K562 (cell line): ENCODE data around the gene ZDHHC14. TPM values are rescaled to one million over a fixed set of nuclear protein-coding genes. Genes with fewer than 3 reads are reported as not detected.

Source experiments
- ATAC-seq: fragments of 200-7000 bp; cut with Tn5 transposase; 3 replicates; pipeline ENCODE4 v1.9.1; 2020; ENCODE audit warnings: moderate library complexity
- BruUV-seq: library from RNA; stranded (reverse); fragments of 400-500 nt; replicated peaks from 2 replicates; lab custom pipeline; 2021; lab: Mats Ljungman, UMichigan
- CTCF ChIA-PET: fragments of 300-600 bp; formaldehyde crosslinking; extraction: SDS; loops from one replicate; lab custom pipeline; 2021; ENCODE audit warnings: low intra/inter-chr PET ratio; lab: Yijun Ruan, JAX
- POLR2A ChIA-PET: fragments of 300-600, 350-650 bp; sonication (Branson Sonifier 250); formaldehyde crosslinking; extraction: SDS; loops from one replicate; lab custom pipeline; 2021; ENCODE audit warnings: antibody characterized with exemption, inconsistent platforms; lab: Yijun Ruan, JAX
- DNase-seq, 4 experiments: peaks; one replicate each; pipeline versions ENCODE4 v3.0.0 to v3.0.0-alpha.2; 2011 to 2018; ENCODE audit warnings: low spot score in 3 of 4, mixed read lengths in 3 of 4; ENCODE audit errors: extremely low read depth in 1 of 4
- FAIRE-seq: peaks from 2 replicates; lab custom pipeline; 2011; peaks lifted over from hg19 to GRCh38; lab: Jason Lieb, UNC
- H2AFZ ChIP-seq: 2 replicates; pipeline ENCODE4 v1.6.0; 2011; ENCODE audit warnings: low read depth, low read length, control low read depth, inconsistent platforms
- H3K27ac ChIP-seq: fragments of 200-600 bp; 3 replicates; pipeline ENCODE4 v1.8.0; 2011; ENCODE audit warnings: low read depth, mild to moderate bottlenecking, control low read depth, inconsistent platforms, low read length, moderate library complexity, mixed read lengths; ENCODE audit errors: extremely low read depth
- H3K27me3 ChIP-seq, 2 experiments: fragments of 300-600 bp in 1 of 2; 2 replicates in 1 of 2; 3 replicates in 1 of 2; pipeline versions ENCODE4 v1.6.0 to v1.8.0; 2011; ENCODE audit warnings: inconsistent platforms in 2 of 2, low read length in 2 of 2, mild to moderate bottlenecking in 1 of 2, mixed read lengths in 1 of 2, moderate library complexity in 1 of 2; ENCODE audit not compliant: control insufficient read depth in 2 of 2, insufficient read depth in 2 of 2
- H3K36me3 ChIP-seq: fragments of 300-600 bp; 3 replicates; pipeline ENCODE4 v1.8.0; 2011; ENCODE audit warnings: mild to moderate bottlenecking, low read length, inconsistent platforms; ENCODE audit not compliant: control insufficient read depth, insufficient read depth
- H3K4me1 ChIP-seq, 2 experiments: fragments of 200-600 bp in 1 of 2; replicated peaks in 1 of 2; 2 replicates in 1 of 2; 3 replicates in 1 of 2; pipeline versions ENCODE4 v1.5.1 to v1.8.0; 2011; ENCODE audit warnings: inconsistent platforms in 2 of 2, low read length in 2 of 2, mild to moderate bottlenecking in 1 of 2, mixed read lengths in 1 of 2, moderate library complexity in 1 of 2; ENCODE audit not compliant: control insufficient read depth in 2 of 2, insufficient read depth in 2 of 2
- H3K4me2 ChIP-seq: 2 replicates; pipeline ENCODE4 v1.6.1; 2011; ENCODE audit warnings: low read length, control low read depth, inconsistent platforms, mixed read lengths; ENCODE audit not compliant: insufficient read depth
- H3K4me3 ChIP-seq: fragments of 200-600 bp; sonication (generic), shearing (Covaris generic); 2 replicates; pipeline ENCODE4 v1.5.1; 2016; ENCODE audit warnings: control low read depth, inconsistent platforms
- H3K79me2 ChIP-seq: fragments of 200-600 bp; 3 replicates; pipeline ENCODE4 v1.8.0; 2011; ENCODE audit warnings: low read length, inconsistent platforms; ENCODE audit not compliant: control insufficient read depth, insufficient read depth
- H3K9ac ChIP-seq, 2 experiments: 2 replicates each; pipeline versions ENCODE4 v1.6.0 to v1.6.1; 2011; ENCODE audit warnings: low read depth in 2 of 2, low read length in 2 of 2, control low read depth in 1 of 2, inconsistent platforms in 1 of 2, mild to moderate bottlenecking in 1 of 2, mixed read lengths in 1 of 2; ENCODE audit not compliant: insufficient read depth in 1 of 2
- H3K9me1 ChIP-seq: one replicate; pipeline ENCODE4 v1.6.0; 2011; ENCODE audit warnings: inconsistent platforms, mild to moderate bottlenecking, low read length, moderate library complexity; ENCODE audit not compliant: control insufficient read depth, insufficient read depth
- H3K9me3 ChIP-seq: replicated peaks from 2 replicates; pipeline ENCODE4 v1.5.1; 2011; ENCODE audit warnings: low read depth, low read length, inconsistent platforms; ENCODE audit not compliant: control insufficient read depth, insufficient read depth
- H4K20me1 ChIP-seq: replicated peaks from 2 replicates; pipeline ENCODE4 v1.6.1; 2011; ENCODE audit warnings: low read length, inconsistent platforms, mixed read lengths; ENCODE audit not compliant: control insufficient read depth, insufficient read depth
- BHLHE40 ChIP-seq: IDR thresholded peaks from 2 replicates; pipeline ENCODE4 v1.6.1; 2011; ENCODE audit warnings: low read length, improper control_type of control experiment
- CBX2 ChIP-seq: fragments of 200-600 bp; sonication (generic); IDR thresholded peaks from one replicate; pipeline ENCODE4 v1.6.1; 2012; ENCODE audit warnings: mild to moderate bottlenecking, low read length, inconsistent platforms; ENCODE audit not compliant: insufficient read depth, poor library complexity, severe bottlenecking
- CBX5 ChIP-seq: IDR thresholded peaks from 2 replicates; pipeline ENCODE4 v1.6.1; 2014; ENCODE audit warnings: low read depth, borderline replicate concordance
- MAFG ChIP-seq: fragments of 450-650 bp; conservative IDR thresholded peaks from 2 replicates; pipeline ENCODE4 v1.6.1; 2016; ENCODE audit warnings: missing genetic modification characterization, missing compliant biosample characterization
- MCM2 ChIP-seq: fragments of 450-650 bp; IDR thresholded peaks from 2 replicates; pipeline ENCODE4 v1.6.1; 2017; ENCODE audit warnings: low read depth, mild to moderate bottlenecking
- NRF1 ChIP-seq, 2 experiments: fragments of 450-650 bp; IDR thresholded peaks in 1 of 2; conservative IDR thresholded peaks in 1 of 2; 2 replicates each; pipeline ENCODE4 v1.6.1; 2014; ENCODE audit warnings: mild to moderate bottlenecking in 2 of 2
- RBM25 ChIP-seq: fragments of 200-400 bp; formaldehyde crosslinking; IDR thresholded peaks from 2 replicates; pipeline ENCODE4 v1.6.1; 2018; ENCODE audit warnings: low read length, low read depth, moderate library complexity; ENCODE audit not compliant: severe bottlenecking
- RCOR1 ChIP-seq, 2 experiments: IDR thresholded peaks; 2 replicates each; pipeline ENCODE4 v1.6.1; 2012; ENCODE audit warnings: low read depth in 2 of 2, low read length in 2 of 2, borderline replicate concordance in 1 of 2, improper control_type of control experiment in 1 of 2
- SAFB ChIP-seq: fragments of 200-400 bp; formaldehyde crosslinking; IDR thresholded peaks from 2 replicates; pipeline ENCODE4 v1.6.1; 2017; ENCODE audit warnings: low read depth, low read length, borderline replicate concordance
- SNIP1 ChIP-seq: fragments of 450-650 bp; IDR thresholded peaks from 2 replicates; pipeline ENCODE4 v1.7.1; 2017; ENCODE audit warnings: low read depth, mild to moderate bottlenecking
- SUPT5H ChIP-seq: fragments of 450-650 bp; IDR thresholded peaks from 2 replicates; pipeline ENCODE4 v1.6.1; 2016
- YBX1 ChIP-seq: fragments of 450-650 bp; IDR thresholded peaks from 2 replicates; pipeline ENCODE4 v1.7.1; 2016; ENCODE audit warnings: mild to moderate bottlenecking
- ZNF140 ChIP-seq: fragments of 250-450 bp; sonication (Bioruptor Pico); IDR thresholded peaks from 2 replicates; pipeline ENCODE4 v1.8.0; 2021; ENCODE audit warnings: moderate library complexity, mild to moderate bottlenecking, inconsistent platforms
- ZNF143 ChIP-seq: sonication (generic); formaldehyde crosslinking; IDR thresholded peaks from 2 replicates; pipeline ENCODE4 v1.9.0; 2022; ENCODE audit warnings: mild to moderate bottlenecking, missing genetic modification reagents
- WGBS: fragments of 100-300 bp; shearing (Covaris generic); methylation state at CpG from one replicate; pipeline ENCODE4 v1.1.6; 2016; ENCODE audit warnings: low coverage, mixed read lengths; ENCODE audit not compliant: insufficient coverage; ENCODE audit errors: missing lambda C conversion rate; 5-methylcytosine and 5-hydroxymethylcytosine counted together
- in situ Hi-C: fragments of 300-500 bp; cut with MboI; formaldehyde crosslinking; loops from 4 replicates; pipeline ENCODE4 v1.15.0; 2018; ENCODE audit warnings: inconsistent platforms, mixed read lengths
- intact Hi-C: fragments of 100-400 bp; cut with micrococcal nuclease; formaldehyde crosslinking; loops from 2 replicates; pipeline ENCODE4 v1.14.2; 2022
- polyA plus RNA-seq, 8 experiments: library from polyadenylated mRNA; depleted of rRNA in 4 of 8; stranded (reverse) in 5 of 8; unstranded in 3 of 8; fragments of >200 nt; fragmentation: Nextera tagmentation in 2 of 8; fragmentation: Illumina TruSeq in 1 of 8; extraction: Ambion mirVana in 2 of 8; extraction: Trizol in 1 of 8; gene quantifications; 2 replicates each; pipeline versions ENCODE4 v1.2.1 to v1.2.3, GENCODE V29; 2011 to 2014; ENCODE audit warnings: inconsistent platforms in 1 of 8, missing spikeins in 1 of 8
- total RNA-seq, 7 experiments: library from RNA; depleted of rRNA in 6 of 7; stranded (reverse); fragments of >200 nt in 6 of 7; fragmentation: Illumina TruSeq in 2 of 7; extraction: Trizol in 2 of 7; gene quantifications; 2 replicates each; pipeline versions ENCODE4 v1.2.1 to v1.2.3, GENCODE V29; 2011 to 2021; ENCODE audit warnings: low replicate concordance in 1 of 7
- TF ChIP-seq, protein P1 (sequence below), 2 experiments: fragments of 450-650 bp in 1 of 2; sonication (generic) in 1 of 2; formaldehyde crosslinking in 1 of 2; IDR thresholded peaks in 1 of 2; conservative IDR thresholded peaks in 1 of 2; 2 replicates each; pipeline versions ENCODE4 v1.6.1 to v1.8.1; 2016 to 2023; ENCODE audit warnings: mild to moderate bottlenecking in 2 of 2, moderate library complexity in 2 of 2, inconsistent platforms in 1 of 2, missing genetic modification reagents in 1 of 2
- TF ChIP-seq, protein P2 (sequence below): IDR thresholded peaks from 3 replicates; pipeline ENCODE4 v1.6.1; 2011; ENCODE audit warnings: borderline replicate concordance, mild to moderate bottlenecking; ENCODE audit not compliant: insufficient read length, insufficient read depth

Gene ZDHHC14
- total and polyA plus RNA-seq, 9 of the 15 experiments (the other 6 are each of a cell fraction or from before 2014, with no cell fraction given): 0.92 to 23.1 (median 13.8) TPM

DNA sequence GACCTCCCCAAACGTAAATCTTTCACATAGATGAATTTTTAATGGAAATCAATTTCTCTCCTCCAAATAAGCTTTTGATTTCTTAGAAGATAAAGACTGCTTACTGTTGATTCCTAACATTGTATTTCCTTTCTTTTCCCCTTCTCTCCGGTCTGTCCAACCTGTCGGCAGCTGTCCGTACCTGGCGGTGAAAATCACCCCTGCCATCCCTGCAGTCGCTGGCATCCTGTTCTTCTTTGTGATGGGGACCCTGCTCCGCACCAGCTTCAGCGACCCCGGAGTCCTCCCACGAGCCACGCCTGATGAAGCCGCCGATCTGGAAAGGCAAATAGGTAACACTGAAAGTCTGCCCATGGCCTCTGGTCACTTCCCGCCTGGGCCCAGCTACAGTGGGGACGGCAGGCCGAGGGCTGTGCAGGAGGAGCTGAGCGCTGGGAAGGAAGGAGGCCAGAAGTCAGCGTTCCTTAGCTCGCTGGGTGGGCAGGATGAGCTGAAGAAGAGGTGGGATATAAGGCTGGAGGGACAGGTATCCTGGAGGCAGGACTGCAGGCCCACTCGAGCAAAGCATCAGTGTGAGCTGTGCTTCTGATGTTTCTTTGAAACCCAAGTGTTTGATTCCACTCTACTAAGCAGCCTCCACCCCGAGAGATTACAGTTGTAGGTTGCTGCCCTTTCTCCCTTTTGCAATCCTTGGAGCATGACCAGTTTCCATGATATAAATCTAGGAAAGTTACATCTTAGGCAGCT is 161.6 kb downstream of the ZDHHC14 start (continued):
- TF ChIP-seq, protein P1, sequence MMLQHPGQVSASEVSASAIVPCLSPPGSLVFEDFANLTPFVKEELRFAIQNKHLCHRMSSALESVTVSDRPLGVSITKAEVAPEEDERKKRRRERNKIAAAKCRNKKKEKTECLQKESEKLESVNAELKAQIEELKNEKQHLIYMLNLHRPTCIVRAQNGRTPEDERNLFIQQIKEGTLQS (IDR thresholded peaks at IDR 0.05): no peak
- TF ChIP-seq, protein P1 (CRISPR knock-in tag; conservative IDR thresholded peaks at IDR 0.05): no peak
- TF ChIP-seq ZNF140 (no peak), NRF1 (conservative IDR thresholded peaks at IDR 0.05 in 1 of 2, IDR thresholded peaks at IDR 0.05 in 1 of 2) (no peak), YBX1 (no peak), SUPT5H (no peak), CBX2 (no peak)
- TF ChIP-seq, protein P2, sequence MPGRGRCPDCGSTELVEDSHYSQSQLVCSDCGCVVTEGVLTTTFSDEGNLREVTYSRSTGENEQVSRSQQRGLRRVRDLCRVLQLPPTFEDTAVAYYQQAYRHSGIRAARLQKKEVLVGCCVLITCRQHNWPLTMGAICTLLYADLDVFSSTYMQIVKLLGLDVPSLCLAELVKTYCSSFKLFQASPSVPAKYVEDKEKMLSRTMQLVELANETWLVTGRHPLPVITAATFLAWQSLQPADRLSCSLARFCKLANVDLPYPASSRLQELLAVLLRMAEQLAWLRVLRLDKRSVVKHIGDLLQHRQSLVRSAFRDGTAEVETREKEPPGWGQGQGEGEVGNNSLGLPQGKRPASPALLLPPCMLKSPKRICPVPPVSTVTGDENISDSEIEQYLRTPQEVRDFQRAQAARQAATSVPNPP: no peak

DNA sequence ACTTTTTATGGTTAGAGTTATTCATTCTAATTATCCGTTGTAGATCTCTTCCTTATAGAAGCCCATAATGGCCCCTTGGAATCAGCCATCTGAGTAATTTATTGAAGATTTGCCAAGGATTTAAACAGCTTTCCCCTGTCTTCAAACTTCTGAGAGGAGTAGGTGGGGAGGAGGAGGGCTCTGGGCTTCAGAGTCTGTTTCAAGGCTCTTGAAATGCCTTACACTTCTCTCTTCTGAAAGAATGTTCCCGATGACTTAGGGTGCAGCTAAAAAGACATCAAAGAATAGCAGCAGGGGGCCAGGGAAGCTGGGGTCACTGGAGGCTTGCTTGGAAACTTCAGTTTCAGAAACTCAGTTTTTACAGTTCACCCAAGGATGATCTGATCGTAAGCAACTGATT is 165.3 kb downstream of the ZDHHC14 start:
- WGBS: 54% methylated on average over 3 of the region's 3 CpGs
- ChIA-PET CTCF (no interaction called here), POLR2A (interaction anchor here (0.9 to 1.3 kb wide), 3 partner anchors 9 to 25 kb away, joined by 3 read pairs; no protein-coding TSS in a partner anchor)
- H2AFZ ChIP-seq: no peak overlapping the region
- H3K27me3 ChIP-seq: no peaks in the 10 kb centered on the region
- no peaks in the 10 kb centered on the region for H3K79me2 ChIP-seq
- peaks cover 0 to 3% of the 10 kb centered on the region in 2 experiments; a peak in 1 of 5 replicates for H3K4me1 ChIP-seq
- in situ Hi-C loops: no loop called here
- H3K4me3 ChIP-seq: no peak overlapping the region
- no peaks in the 10 kb centered on the region for H3K9me1 ChIP-seq
- H3K27ac ChIP-seq: no peak overlapping the region
- intact Hi-C loops: no loop called here
- H3K9ac ChIP-seq: no peak overlapping the region
- no peak for FAIRE-seq
- H3K4me2 ChIP-seq: no peak overlapping the region
- no peak for TF ChIP-seq MAFG
- no peak for TF ChIP-seq ZNF143 (CRISPR knock-in tag)
- TF ChIP-seq RCOR1 (IDR thresholded peaks at IDR 0.05; ENCODE audit: borderline replicate concordance in 1 of 2, low read depth in 2 of 2, low read length in 2 of 2): no peak
- no peak for TF ChIP-seq CBX5
- no peak for TF ChIP-seq SUPT5H
- no peak for TF ChIP-seq SAFB
- no peak for TF ChIP-seq RBM25
- no peak for TF ChIP-seq BHLHE40
- TF ChIP-seq SNIP1: no peak
- TF ChIP-seq MCM2: no peak
- H4K20me1 ChIP-seq: no peaks in the 10 kb centered on the region
- peaks cover 13% of the 10 kb centered on the region for H3K36me3 ChIP-seq
- BruUV-seq: no TSS peak
- no peak for DNase-seq
- no peaks in the 10 kb centered on the region for H3K9me3 ChIP-seq
- ATAC-seq: no peak
